ENCODE measurements around the gene DACH1.

DNA sequence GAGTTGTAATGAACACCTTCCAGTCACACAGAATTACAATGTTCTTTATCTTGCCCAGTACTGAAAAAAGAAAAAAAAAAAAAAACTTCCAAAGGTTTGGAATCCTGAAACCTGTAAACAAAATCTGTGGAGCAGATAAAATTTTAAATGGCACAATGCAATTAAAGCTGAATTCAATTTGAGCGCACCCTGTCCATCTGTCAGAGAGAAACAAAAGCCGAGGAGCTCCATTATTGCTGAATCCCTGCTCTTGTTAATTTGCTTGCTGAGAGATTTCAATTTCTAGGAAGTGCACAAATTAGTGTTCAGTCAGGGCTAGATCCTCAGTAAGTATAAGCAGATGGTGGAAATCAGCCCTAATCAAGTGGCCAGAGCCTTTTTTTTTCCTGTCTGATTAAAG, 65.2 kb downstream of the DACH1 start:
- TF ChIP-seq RELA (CRISPR knock-in tag; IDR thresholded peaks at IDR 0.05; ENCODE audit: borderline replicate concordance) (no peak), USF1 (CRISPR knock-in tag; IDR thresholded peaks at IDR 0.05) (no peak), SP1 (CRISPR knock-in tag; conservative IDR thresholded peaks at IDR 0.05) (no peak), MXD4 (CRISPR knock-in tag; IDR thresholded peaks at IDR 0.05; ENCODE audit: borderline replicate concordance) (no peak), KAT7 (CRISPR knock-in tag; IDR thresholded peaks at IDR 0.05; ENCODE audit: borderline replicate concordance) (no peak)
- TF ChIP-seq, protein P1, sequence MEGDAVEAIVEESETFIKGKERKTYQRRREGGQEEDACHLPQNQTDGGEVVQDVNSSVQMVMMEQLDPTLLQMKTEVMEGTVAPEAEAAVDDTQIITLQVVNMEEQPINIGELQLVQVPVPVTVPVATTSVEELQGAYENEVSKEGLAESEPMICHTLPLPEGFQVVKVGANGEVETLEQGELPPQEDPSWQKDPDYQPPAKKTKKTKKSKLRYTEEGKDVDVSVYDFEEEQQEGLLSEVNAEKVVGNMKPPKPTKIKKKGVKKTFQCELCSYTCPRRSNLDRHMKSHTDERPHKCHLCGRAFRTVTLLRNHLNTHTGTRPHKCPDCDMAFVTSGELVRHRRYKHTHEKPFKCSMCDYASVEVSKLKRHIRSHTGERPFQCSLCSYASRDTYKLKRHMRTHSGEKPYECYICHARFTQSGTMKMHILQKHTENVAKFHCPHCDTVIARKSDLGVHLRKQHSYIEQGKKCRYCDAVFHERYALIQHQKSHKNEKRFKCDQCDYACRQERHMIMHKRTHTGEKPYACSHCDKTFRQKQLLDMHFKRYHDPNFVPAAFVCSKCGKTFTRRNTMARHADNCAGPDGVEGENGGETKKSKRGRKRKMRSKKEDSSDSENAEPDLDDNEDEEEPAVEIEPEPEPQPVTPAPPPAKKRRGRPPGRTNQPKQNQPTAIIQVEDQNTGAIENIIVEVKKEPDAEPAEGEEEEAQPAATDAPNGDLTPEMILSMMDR (IDR thresholded peaks at IDR 0.05), result no peak
